GM19099 (cell line): ENCODE measurements around the gene SYNRG.

Experiments
- POLR2A ChIP-seq: IDR thresholded peaks from 3 replicates; pipeline ENCODE4 v1.6.1; 2011; ENCODE audit warnings: low read depth; ENCODE audit not compliant: insufficient read length; ENCODE audit errors: extremely low read depth

SYNRG gene

DNA sequence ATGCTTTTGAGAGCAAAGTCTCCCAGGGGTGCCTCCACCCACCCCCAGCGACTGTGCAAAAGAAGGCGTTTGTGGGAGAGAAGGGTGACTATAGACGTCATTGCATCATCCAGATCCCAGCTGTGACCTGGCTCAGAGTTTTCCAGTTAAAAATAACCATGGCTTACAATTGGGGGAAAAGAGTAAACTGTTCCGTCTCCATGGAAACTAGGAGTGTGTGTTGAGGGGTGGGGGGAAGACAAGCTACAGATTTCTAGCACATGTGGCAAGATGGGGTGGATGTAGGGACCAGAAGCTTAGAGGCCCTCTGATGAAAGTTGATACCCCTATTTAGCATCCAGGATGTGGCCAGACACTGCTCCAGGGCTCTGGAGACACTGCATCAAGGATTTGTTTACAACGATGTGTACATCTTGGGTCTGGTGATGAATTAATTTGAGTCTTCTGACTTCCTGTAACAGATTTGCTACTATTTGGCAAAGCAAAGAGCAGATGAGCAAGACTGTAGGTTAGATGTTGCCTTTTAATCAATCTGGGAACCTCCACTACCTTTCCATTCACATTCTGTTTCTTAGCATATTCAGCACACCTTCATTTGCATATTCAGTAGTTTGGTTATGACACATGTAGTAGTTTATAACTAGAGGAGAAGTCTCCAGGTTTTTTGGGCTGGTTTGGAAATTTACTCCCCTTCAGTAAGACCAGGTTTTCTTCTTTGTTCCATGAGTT, 125.7 kb downstream of the SYNRG start:
- no peak for TF ChIP-seq POLR2A

- TF ChIP-seq POLR2A: no peak
These were observed 128.1 kb downstream of the SYNRG start for GRCh38 chr17:37481001-37481665.

DNA sequence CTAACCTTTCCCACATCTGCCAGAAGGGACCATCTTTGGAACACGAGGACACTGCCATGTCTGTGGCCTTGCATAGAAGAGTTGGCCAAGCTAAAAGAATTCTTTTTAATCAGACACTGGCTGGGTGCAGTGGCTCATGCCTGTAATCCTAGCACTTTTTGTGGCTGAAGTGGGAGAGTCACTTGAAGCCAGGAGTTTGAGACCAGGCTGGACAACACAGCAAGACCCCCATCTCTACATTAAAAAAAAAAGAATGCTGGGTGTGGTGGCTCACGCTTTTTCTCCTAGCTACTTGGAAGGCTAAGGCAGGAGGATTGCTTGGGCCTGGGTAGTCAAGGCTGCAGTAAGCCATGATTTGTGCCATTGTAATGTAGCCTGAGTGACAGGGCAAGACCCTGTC, 128.8 kb downstream of the SYNRG start:
- no peak for TF ChIP-seq POLR2A

GRCh38 chr17:37479025-37479424, 130.2 kb downstream of the SYNRG start:
- no peak for TF ChIP-seq POLR2A

- no peak for TF ChIP-seq POLR2A
These were observed 131.0 kb downstream of the SYNRG start for GRCh38 chr17:37478187-37478586.

DNA sequence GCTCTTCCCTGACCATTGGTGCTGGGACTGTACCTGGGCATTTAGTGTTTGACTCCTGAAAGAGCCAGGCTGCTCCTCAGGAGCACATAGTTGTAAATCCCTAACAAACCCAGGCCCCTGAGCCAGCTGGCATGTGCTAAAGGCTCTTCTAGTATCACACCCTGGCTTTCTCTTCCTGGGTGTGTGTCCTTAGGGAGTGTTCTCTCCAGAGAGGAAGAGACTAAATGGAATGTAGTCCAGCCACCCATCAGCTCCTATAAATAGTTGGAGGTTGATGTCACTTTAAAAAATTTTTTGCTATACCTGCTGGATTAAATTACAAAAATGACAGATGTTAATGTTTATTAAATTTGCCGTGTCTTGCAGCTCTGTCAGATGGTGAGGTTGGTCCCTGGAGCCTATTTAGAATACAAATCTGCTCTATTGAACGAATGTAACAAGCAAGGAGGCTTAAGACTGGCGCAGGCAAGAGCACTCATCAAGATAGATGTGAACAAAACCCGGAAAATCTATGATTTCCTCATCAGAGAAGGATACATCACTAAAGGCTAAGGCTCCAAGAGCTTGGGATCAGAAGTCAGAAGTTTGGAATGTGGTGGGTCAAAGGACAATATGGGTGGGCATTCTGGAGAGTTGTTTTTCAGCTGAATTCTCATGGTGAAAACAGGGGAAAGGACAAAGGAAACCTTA, 132.6 kb downstream of the SYNRG start:
- no peak for TF ChIP-seq POLR2A

DNA sequence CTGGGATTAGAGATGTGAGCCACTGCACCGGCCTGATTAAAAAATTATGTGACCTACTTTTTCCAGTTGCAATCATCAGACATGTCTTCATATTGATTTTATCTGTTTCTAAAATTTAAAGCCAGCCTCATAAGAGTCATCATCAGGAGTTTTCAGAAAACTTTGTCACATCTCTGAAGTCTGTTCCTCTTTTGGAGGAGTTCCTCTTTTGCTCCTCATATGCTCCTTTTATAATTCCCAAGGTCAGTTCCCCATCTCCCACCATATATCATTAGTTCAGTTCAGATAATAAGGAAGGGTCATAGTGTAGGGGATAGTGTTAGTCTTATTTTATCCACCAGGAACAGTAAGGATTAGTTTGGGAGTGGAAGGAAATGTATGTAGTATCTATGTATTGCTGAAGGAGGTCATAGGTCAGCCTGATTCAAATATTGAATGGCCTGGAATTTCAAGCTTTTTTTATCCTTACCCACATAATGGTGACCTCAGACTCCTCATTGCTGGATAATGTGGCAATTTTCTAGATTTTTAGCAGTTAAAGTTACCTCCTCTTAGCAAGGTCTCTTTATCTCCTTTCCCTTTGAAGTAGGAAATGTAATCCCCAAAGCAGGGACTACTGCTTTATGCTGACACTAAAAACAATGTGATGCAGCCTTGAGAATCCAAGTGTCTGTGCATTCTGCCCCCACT, 133.3 kb downstream of the SYNRG start:
- TF ChIP-seq POLR2A: no peak

DNA sequence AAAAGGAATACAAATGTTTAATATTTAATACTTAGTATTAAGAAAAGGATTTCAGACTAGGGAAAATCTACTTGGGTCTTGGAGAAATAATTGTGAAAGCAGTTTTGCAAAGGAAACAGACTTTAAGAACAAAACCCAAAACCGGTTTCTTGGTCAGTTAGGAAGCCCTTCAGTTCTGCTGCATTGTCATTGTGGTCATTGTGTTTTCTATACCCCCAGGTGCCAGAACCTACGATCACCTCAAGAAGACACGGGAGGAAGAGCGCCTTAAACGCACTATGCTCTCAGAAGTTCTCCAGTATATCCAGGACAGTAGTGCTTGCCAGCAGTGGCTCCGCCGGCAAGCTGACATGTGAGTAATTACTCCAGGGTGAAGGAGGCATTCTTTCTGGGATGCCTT, 139.0 kb downstream of the SYNRG start:
- no peak for TF ChIP-seq POLR2A

DNA sequence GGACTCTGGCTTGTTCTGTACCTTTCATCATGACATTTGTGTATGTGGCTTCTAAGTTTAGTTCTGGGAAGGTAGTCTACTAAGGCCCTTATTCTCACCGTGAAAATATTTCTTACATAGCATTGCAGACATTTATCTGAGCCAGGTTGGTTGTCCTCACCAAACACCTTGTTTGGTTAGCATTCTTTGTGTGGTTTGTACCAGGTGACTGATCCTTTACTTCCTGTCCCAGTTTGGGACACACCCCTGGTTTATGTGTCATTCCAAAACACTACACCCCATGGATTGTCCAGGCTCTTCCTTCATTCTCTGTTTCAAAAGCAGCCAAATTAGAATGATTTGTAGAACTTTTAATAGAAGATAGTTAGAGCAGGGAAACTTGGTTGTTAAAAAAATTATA, 142.7 kb downstream of the SYNRG start:
- no peak for TF ChIP-seq POLR2A

- TF ChIP-seq POLR2A: no peak
These were observed 144.1 kb downstream of the SYNRG start for GRCh38 chr17:37465069-37465616.
